Stomach (tissue), 9 donors: ENCODE measurements around the gene RTBDN. TPM values are rescaled to one million over a fixed set of nuclear protein-coding genes. Genes with fewer than 3 reads are reported as not detected.
"Not testable (repeated sequence)": the region's sequence is repeated elsewhere in the genome, so short reads cannot be mapped to it uniquely, and the experiment has no call there.

Experiments used
- DNase-seq, 2 donors: peaks; one replicate each; pipeline versions ENCODE4 v3.0.0 to v3.0.0-alpha.2; 2013 to 2019
- H3K27ac ChIP-seq, 5 donors: fragments of 200-600 bp in 4 of 5; sonication (generic) in 4 of 5; one replicate each; pipeline ENCODE4 v1.5.1; 2013 to 2019; ENCODE audit warnings: mild to moderate bottlenecking in 1 of 5, moderate library complexity in 1 of 5
- H3K27me3 ChIP-seq, 3 donors: fragments of 200-600 bp; sonication (generic); one replicate each; pipeline ENCODE4 v1.5.1; 2017 to 2019; ENCODE audit warnings: mixed run types in 1 of 3
- H3K36me3 ChIP-seq, 4 donors: fragments of 200-600 bp; sonication (generic); 1 replicate in 3 of 4; 2 replicates in 1 of 4; pipeline ENCODE4 v1.5.1; 2016 to 2019
- H3K4me1 ChIP-seq, 4 donors: fragments of 200-600 bp; sonication (generic); one replicate each; pipeline ENCODE4 v1.5.1; 2016 to 2019
- H3K4me3 ChIP-seq, 4 donors: fragments of 200-600 bp; sonication (generic) in 3 of 4; one replicate each; pipeline ENCODE4 v1.5.1; 2016 to 2019; ENCODE audit warnings: mild to moderate bottlenecking in 1 of 4
- H3K9me3 ChIP-seq, 4 donors: fragments of 200-600 bp; sonication (generic); one replicate each; pipeline ENCODE4 v1.5.1; 2016 to 2019
- EP300 ChIP-seq: sonication (generic); formaldehyde crosslinking; IDR thresholded peaks from one replicate; pipeline ENCODE4 v1.6.1; 2017; ENCODE audit warnings: antibody characterized with exemption
- POLR2A ChIP-seq, 4 donors: fragments of 450-650 bp; IDR thresholded peaks; one replicate each; pipeline ENCODE4 v1.6.1; 2016; ENCODE audit warnings: antibody characterized with exemption in 4 of 4, control low read depth in 2 of 4, mild to moderate bottlenecking in 1 of 4, moderate library complexity in 1 of 4
- POLR2AphosphoS5 ChIP-seq, 3 donors: sonication (generic); formaldehyde crosslinking; IDR thresholded peaks; one replicate each; pipeline ENCODE4 v1.6.1; 2016; ENCODE audit warnings: antibody characterized with exemption in 3 of 3
- WGBS, 5 donors: extraction: QIAGEN DNeasy Blood & Tissue Kit in 3 of 5; methylation state at CpG; one replicate each; pipeline versions ENCODE4 v1.1.5 to v1.1.7; 2013 to 2018; 5-methylcytosine and 5-hydroxymethylcytosine counted together
- intact Hi-C: fragments of 100-400 bp; cut with DNase I; formaldehyde crosslinking; loops from one replicate; pipeline ENCODE4 v1.15.1; 2023; ENCODE audit warnings: low total_unique reads
- polyA plus RNA-seq, 3 donors: library from polyadenylated mRNA; stranded (reverse); fragments of 200-250 nt; gene quantifications; one replicate each; pipeline ENCODE4 v1.2.3, GENCODE V29; 2013
- total RNA-seq, 5 donors: library from RNA; depleted of rRNA; stranded (reverse); fragments of >200 nt; gene quantifications; one replicate each; pipeline versions ENCODE4 v1.1.0 to v1.2.3, GENCODE V29; 2014 to 2016
- TF ChIP-seq, protein P1 (sequence below), 7 experiments: fragments of 450-650 bp in 4 of 7; fragments of 200-600 bp in 3 of 7; sonication (generic) in 3 of 7; IDR thresholded peaks; one replicate each; pipeline ENCODE4 v1.5.1; 2016 to 2019; ENCODE audit warnings: antibody characterized with exemption in 7 of 7, control low read depth in 2 of 7, mild to moderate bottlenecking in 1 of 7
- donor health status: healthy with polysubstance abuse.
- donor health status: Bipolar disorder and iron deficiency.
- donor health status: healthy.

The RTBDN gene
- total and polyA plus RNA-seq, 8 donors: 0.53 TPM; not detected in 7

DNA sequence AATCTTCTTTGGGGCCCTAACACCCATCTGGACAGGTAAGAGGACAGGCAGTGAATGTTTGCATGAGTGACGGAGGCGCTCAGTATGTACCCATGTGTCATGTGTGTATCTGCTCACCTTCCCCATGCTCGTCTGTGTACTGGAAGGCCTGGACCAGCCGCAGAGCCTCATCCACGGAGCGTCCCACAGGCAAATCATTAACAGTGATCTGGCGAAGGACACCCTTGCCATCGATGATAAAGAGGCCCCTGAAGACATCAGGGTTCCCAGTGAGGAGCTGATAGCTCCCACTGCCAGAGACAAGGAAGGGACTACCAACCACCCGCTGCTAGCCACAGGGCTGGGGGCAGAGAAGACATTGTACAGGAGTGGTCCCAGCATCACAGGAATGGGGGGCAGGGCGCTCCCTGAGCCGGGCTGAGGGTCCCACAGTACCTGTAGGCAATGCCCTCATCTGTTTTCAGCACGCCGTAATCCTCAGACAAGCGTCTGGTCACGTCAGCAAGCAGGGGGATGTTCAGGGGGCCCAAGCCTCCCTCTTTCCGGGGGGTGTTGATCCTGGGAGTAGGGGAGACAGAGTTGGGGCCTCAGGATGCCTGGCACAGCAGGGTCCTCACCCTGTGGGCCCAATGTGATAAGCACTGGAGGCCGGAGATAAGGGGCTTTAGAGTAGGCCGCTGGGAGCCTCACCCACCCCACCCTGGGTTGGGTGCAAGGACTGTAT lies 34.5 kb downstream of the RTBDN start:
- Histone ChIP-seq H3K27me3 (peaks cover 0 to 6% (median 0%) of the 10 kb centered on the region in 3 donors), H3K9me3 (no peaks in the 10 kb centered on the region), H3K4me3 (peak overlapping the region; percentile 80 to 86 (median 80)), H3K27ac (peak overlapping the region in 3 of 5 donors; percentile 4 to 86 (median 86)), H3K4me1 (peaks cover 20 to 58% (median 41%) of the 10 kb centered on the region in 4 donors), H3K36me3 (peaks cover 12 to 38% (median 33%) of the 10 kb centered on the region in 4 donors)
- intact Hi-C loops: loop anchor here (5.0 kb wide), 1 partner anchor 33 kb away; no protein-coding TSS in a partner anchor
- DNase-seq: no peak
- TF ChIP-seq POLR2A (IDR thresholded peaks at IDR 0.05) (no peak), EP300 (no peak), POLR2AphosphoS5 (IDR thresholded peaks at IDR 0.05) (no peak)
- TF ChIP-seq, protein P1, sequence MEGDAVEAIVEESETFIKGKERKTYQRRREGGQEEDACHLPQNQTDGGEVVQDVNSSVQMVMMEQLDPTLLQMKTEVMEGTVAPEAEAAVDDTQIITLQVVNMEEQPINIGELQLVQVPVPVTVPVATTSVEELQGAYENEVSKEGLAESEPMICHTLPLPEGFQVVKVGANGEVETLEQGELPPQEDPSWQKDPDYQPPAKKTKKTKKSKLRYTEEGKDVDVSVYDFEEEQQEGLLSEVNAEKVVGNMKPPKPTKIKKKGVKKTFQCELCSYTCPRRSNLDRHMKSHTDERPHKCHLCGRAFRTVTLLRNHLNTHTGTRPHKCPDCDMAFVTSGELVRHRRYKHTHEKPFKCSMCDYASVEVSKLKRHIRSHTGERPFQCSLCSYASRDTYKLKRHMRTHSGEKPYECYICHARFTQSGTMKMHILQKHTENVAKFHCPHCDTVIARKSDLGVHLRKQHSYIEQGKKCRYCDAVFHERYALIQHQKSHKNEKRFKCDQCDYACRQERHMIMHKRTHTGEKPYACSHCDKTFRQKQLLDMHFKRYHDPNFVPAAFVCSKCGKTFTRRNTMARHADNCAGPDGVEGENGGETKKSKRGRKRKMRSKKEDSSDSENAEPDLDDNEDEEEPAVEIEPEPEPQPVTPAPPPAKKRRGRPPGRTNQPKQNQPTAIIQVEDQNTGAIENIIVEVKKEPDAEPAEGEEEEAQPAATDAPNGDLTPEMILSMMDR (IDR thresholded peaks at IDR 0.05): no peak
- 74 to 92% (median 81%) methylated on average over 15 to 18 of the region's 18 CpGs for WGBS, 5 donors

DNA sequence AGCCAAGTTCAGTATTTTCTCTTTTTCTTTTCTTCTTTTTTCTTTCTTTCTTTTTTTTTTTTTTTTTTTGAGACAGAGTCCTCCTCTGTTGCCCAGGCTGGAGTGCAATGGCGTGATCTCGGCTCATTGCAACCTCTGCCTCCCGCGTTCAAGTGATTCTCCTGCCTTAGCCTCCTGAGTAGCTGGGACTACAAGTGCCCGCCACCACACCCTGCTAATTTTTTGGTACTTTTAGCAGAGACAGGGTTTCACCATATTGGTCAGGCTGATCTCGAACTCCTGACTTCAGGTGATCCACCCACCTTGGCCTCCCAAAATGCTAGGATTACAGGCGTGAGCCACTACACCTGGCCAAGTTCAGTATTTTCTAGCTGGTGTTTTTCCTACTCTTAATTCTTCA lies 36.8 kb downstream of the RTBDN start:
- DNase-seq, intact Hi-C loops, H3K27me3 ChIP-seq, H3K9me3 ChIP-seq, H3K27ac ChIP-seq, H3K4me3 ChIP-seq: not testable (repeated sequence)
- WGBS, 5 donors: 94 to 97% (median 95%) methylated on average over 7 of the region's 7 CpGs
- Histone ChIP-seq H3K36me3 (peaks cover 12 to 38% (median 33%) of the 10 kb centered on the region in 4 donors), H3K4me1 (peaks cover 30 to 65% (median 51%) of the 10 kb centered on the region in 4 donors)
- peak in 1 of 3 donors; percentile 9 for TF ChIP-seq POLR2AphosphoS5 (IDR thresholded peaks at IDR 0.05)

DNA sequence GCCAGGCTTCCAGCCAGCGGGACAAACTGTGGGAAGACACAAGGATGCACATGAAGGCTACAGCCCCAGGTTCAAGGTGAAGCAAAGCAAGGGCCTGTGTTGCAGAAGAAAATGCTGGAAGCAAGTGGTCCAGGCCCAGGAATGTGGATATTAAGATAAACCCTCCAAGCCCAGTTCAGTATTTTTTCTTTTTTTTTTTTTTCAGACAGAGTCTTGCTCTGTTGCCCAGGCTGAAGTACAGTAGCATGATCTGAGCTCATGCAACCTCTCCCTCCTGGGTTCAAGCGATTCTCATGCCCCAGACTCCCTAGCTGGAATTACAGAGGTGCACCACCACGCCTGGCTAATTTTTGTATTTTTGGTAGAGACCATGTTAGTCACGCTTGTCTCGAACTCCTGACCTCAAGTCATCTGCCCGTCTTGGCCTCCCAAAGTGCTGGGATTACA lies 37.2 kb downstream of the RTBDN start:
- DNase-seq: no peak
- Histone ChIP-seq H3K27ac (no peak overlapping the region), H3K36me3 (peaks cover 12 to 38% (median 33%) of the 10 kb centered on the region in 4 donors), H3K27me3 (peaks cover 0 to 6% (median 0%) of the 10 kb centered on the region in 3 donors), H3K4me1 (peaks cover 30 to 61% (median 46%) of the 10 kb centered on the region in 4 donors), H3K4me3 (no peak overlapping the region), H3K9me3 (no peaks in the 10 kb centered on the region)
- TF ChIP-seq POLR2AphosphoS5 (IDR thresholded peaks at IDR 0.05): peak in 2 of 3 donors; percentile 4 to 49
- no peak for TF ChIP-seq POLR2A (IDR thresholded peaks at IDR 0.05)
- intact Hi-C loops: no loop called here
- 91 to 94% (median 92%) methylated on average over 6 of the region's 6 CpGs for WGBS, 5 donors

DNA sequence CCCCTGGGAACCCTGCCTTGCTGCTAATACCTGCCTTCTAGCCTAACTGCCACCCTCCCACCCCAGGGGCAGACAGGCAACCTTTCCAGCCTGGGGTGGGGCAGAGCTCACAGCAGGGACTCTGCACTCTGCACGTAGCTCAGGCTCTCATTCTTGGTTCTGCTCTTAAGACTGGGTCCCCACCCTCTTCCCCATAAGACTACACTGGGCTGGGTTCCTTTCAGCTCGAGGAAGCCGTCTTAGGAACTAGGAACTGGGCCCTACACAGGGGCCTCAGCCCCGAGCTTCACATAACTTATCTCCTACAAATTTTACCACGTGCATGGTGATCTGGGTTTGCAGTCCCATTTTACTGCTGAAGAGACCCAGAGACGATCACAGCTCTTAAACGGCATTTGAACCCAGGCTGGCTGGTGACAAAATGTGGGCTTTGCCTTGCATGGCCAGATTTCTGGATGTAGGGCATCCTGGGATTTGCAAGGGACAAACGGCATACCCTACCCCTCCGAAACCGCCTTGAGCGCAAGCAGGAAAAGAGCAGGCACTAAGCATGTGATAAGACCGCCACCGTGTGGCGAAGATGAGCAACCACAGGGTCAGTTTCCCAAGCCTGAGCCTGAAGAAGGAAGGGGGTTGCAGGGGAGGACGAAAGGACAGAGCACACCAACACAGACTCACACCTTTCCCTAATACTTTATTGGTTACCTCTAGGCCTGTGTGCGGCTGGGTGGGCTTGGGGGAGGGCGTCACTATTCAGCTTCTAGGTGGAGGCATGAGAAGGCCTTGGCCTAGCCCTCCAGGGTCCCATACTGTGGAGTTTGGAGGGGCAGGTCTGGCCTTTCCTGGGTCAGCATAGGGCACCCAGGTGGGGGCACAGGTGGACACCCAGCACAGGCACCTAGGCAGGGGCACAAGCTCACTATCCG lies 38.0 kb downstream of the RTBDN start:
- Histone ChIP-seq H3K9me3 (no peaks in the 10 kb centered on the region), H3K36me3 (peaks cover 12 to 38% (median 33%) of the 10 kb centered on the region in 4 donors), H3K27me3 (no peaks in the 10 kb centered on the region), H3K4me1 (peaks cover 30 to 56% (median 42%) of the 10 kb centered on the region in 4 donors), H3K4me3 (peak overlapping the region in 1 of 4 donors; percentile 11), H3K27ac (peak overlapping the region; percentile 25 to 100 (median 94))
- TF ChIP-seq, protein P1 (IDR thresholded peaks at IDR 0.05): peak in 6 of 7 experiments; percentile 68 to 100 (median 94)
- TF ChIP-seq POLR2AphosphoS5 (IDR thresholded peaks at IDR 0.05) (peak; percentile 53 to 93 (median 72)), POLR2A (IDR thresholded peaks at IDR 0.05) (no peak), EP300 (no peak)
- DNase-seq: peak; percentile 79 to 94
- WGBS, 5 donors: 2 to 7% (median 6%) methylated on average over 18 of the region's 18 CpGs
- intact Hi-C loops: no loop called here

DNA sequence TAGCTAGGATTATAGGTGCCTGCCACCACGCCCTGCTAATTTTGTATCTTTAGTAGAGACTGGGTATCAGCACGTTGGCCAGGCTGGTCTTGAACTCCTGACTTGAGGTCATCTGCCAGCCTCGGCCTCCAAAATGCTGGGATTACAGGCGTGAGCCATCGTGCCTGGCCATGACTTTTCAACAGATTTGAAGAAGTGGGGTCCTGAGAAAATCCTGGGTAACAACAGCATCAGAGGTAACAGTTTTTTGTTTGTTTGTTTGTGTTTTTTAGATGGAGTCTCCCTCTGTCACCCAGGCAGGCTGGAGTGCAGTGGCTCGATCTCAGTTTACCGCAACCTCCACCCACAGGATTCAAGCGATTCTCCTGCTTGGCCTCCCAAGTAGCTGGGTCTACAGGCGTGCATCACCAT lies 39.4 kb downstream of the RTBDN start:
- H3K9me3 ChIP-seq: no peaks in the 10 kb centered on the region
- TF ChIP-seq EP300 (no peak), POLR2AphosphoS5 (IDR thresholded peaks at IDR 0.05) (peak in 1 of 3 donors; percentile 38)
- TF ChIP-seq, protein P1 (IDR thresholded peaks at IDR 0.05): no peak
- H3K4me1 ChIP-seq: peaks cover 26 to 47% (median 39%) of the 10 kb centered on the region in 4 donors
- H3K27me3 ChIP-seq: no peaks in the 10 kb centered on the region
- intact Hi-C loops: no loop called here
- no peak for DNase-seq
- peaks cover 12 to 32% (median 29%) of the 10 kb centered on the region in 4 donors for H3K36me3 ChIP-seq
- peak overlapping the region; percentile 59 to 100 (median 94) for H3K27ac ChIP-seq
- H3K4me3 ChIP-seq: peak overlapping the region in 1 of 4 donors; percentile 89
- 83 to 86% (median 85%) methylated on average over 9 of the region's 9 CpGs for WGBS, 5 donors
